HK-2 (cell line): ENCODE results near the gene TIAM1.
A peak's percentile ranks its signal among the peaks of the same experiment; 100 is the strongest.
"Not testable (repeated sequence)": the region's sequence is repeated elsewhere in the genome, so short reads cannot be mapped to it uniquely, and the experiment has no call there.

Source experiments
- DNase-seq: peaks from one replicate; pipeline ENCODE4 v3.0.0-alpha.2; 2018; ENCODE audit not compliant: unreplicated experiment

Gene TIAM1

DNA sequence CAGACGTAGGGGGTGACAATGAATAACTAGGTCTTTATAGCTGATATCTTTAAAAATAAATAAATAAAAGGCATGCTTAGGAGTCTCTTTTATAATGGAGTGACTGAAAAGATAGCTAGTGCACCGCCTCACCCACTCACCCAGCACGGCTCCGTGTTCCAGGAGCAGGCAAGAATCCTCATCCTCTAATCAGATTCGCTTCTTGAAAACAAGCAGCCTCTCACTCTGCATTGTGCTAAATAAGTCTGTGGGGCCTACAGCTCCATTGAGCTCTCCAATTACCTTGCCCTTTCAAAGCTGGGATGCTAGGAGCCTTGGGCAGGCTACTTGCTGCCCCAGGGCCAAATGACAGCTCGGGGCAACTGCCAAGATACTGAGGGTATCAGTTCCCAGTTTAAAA is 91.5 kb downstream of the TIAM1 start:
- DNase-seq: no peak

DNA sequence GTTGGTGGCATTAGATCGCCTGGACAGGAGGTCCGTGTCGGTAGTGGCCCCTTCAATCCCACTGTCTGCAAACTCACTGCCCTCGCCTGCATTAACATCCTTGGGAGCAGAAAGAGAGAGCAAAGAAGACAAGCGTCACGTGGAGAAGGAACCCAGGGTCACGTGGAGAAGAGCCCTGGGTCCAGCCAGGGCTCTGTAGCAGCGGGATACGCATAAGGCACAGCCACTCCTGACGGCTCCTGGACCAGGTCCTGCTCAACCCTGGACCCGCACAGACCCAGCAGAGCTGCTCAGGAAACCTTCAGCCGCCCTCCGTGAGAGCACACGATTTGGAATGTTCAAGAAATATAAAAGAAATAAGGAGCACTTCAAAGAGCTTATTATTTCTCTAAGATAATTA is 92.0 kb downstream of the TIAM1 start:
- DNase-seq: no peak

DNA sequence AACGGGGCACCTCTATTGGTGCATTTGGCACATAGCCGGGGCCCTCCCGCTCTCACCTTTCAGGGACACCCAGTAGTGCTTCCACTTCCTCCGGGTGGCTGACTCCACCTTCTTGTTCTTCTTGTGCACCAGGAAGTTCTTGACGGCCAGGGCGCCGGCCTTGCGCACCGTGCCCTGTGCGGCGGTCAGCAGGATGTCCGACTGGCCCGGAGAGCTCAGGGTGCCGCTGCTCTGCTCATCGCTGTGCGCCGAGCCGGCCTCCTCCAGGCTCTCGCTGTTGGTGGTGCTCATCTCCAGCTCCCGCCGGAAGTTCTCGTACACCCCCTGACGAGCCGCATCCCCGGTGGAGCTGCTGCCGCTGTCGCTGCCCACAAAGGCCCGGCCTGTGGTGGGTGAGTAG is 92.4 kb downstream of the TIAM1 start:
- DNase-seq: no peak

DNA sequence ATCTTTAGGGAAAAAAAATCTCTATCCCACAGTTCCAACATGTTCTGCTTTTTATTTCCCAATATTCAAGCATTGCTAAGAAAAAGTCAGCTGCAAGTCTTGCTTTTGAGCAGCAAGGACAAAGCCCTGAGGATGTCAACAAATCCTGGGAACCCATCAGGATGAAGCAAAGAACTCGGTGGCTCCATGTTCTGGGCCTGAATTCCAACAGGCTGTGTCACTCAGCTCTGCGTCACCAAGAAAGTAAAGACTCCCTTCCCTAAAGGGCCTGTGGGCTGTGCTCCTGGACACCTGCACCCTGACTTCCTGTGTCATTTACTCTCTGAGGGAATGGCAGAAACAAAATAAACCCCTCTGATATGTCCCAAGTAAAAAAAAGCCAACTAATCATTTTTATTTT is 95.5 kb downstream of the TIAM1 start:
- peak; percentile 4 for DNase-seq

GRCh38 chr21:31243611-31244010 is 100.5 kb downstream of the TIAM1 start:
- DNase-seq: no peak

DNA sequence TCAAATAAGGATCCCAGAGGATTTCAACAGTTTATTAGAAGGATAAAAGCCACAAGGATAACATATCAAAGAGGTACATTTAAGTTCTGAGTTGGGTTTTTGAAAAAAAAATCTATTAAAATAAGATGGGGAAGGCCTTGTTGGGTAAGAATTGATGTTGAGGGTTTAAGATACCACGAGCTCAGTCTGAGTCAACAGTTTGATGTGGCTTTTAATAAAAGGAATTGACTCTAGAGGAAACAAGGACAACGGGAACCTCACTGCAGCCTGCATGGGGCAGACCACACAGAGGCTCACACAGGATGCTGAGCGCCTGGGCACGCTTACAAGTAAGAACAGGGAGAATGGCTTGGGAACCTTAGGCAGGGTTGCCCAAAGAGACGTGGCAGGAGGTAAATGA is 107.5 kb downstream of the TIAM1 start:
- peak; percentile 6 for DNase-seq

GRCh38 chr21:31235671-31236450 is 108.2 kb downstream of the TIAM1 start:
- peak; percentile 42 for DNase-seq

DNA sequence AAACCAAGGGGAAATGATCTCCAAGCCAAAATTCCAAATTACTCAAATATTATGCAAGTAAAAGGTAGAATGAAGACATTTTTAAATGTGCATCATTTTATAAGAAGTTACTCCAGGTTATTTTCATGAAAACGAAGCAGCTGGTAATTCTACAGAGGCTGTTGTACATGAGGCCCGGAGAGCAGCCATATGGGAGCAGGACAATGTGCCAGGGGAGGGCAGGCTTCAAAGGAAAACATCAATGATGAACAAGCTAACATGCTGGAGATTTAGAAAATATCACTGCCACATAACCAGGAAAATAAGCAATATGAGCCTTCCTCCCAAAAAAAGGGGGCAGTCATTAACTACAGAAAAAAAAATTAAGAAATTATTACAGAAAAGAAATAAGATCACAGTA is 109.1 kb downstream of the TIAM1 start:
- no peak for DNase-seq

- no peak for DNase-seq
Observed at GRCh38 chr21:31233711-31234110, 110.3 kb downstream of the TIAM1 start.

- DNase-seq: no peak
Observed at GRCh38 chr21:31232344-31232743, 111.7 kb downstream of the TIAM1 start.

- no peak for DNase-seq
Observed at GRCh38 chr21:31230937-31231336, 113.1 kb downstream of the TIAM1 start.

GRCh38 chr21:31228723-31229122 is 115.3 kb downstream of the TIAM1 start:
- not testable (repeated sequence) for DNase-seq

GRCh38 chr21:31225713-31226112 is 118.3 kb downstream of the TIAM1 start:
- DNase-seq: no peak

- DNase-seq: no peak
Observed at GRCh38 chr21:31222142-31222541, 121.9 kb downstream of the TIAM1 start.

GRCh38 chr21:31221043-31221442 is 123.0 kb downstream of the TIAM1 start:
- DNase-seq: no peak

DNA sequence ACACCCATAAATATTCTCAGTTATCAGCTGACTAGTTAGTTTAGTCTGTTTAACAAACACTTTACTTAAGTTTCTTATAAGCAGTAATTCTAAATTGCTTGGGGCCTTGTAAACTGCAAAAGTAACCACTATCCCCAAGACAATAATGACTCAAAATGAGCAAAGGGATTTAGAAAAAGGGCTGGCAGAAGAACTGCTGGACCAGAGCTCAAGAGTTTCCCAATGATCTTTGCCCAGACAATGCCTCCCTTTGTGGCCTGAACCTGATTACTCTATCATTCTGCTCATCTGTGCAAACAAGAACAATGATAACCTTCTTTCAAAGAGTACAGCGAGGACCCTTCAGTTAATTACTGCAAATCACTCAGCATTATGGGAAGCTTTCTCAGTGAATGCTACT is 123.5 kb downstream of the TIAM1 start:
- DNase-seq: no peak

- DNase-seq: no peak
Observed at GRCh38 chr21:31218830-31219608, 125.0 kb downstream of the TIAM1 start.

DNA sequence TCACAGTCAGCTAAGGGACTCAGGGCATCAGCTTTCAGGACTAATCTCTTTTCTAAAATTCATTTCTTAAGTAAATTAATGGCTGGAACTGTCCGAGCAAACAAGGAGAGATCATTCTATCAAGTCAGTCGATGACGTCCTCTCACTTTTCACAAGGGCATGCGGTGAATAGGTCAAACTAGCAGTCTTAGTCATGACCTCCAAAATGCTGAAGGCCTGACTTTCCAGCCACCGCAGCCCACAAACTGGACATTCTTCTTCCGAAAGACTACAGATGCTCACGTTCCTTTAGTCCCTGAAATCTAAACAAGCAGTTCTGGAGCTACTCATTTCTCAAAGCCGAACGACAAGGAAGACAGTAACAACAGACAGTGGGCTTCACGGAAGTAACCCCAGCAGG is 127.9 kb downstream of the TIAM1 start:
- no peak for DNase-seq

GRCh38 chr21:31213787-31214186 is 130.3 kb downstream of the TIAM1 start:
- no peak for DNase-seq

GRCh38 chr21:31211836-31212235 is 132.2 kb downstream of the TIAM1 start:
- no peak for DNase-seq

DNA sequence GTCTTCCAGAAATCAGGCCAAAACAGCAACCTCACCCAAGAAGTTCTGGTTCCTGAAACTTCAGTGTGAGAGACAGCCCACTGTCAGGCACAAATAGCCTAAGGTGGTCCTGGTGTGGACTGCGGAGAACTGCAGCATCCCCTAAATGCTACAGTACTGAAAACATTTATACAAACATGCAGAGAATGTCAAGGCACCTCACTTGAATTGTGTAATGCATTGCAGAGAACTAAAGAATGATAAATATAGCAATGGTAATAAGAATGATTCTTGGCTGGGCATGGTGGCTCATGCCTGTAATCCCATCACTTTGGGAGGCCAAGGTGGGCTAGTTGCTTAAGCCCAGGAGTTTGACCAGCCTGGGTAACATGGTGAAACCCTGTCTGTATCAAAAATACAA is 138.6 kb downstream of the TIAM1 start:
- no peak for DNase-seq

DNA sequence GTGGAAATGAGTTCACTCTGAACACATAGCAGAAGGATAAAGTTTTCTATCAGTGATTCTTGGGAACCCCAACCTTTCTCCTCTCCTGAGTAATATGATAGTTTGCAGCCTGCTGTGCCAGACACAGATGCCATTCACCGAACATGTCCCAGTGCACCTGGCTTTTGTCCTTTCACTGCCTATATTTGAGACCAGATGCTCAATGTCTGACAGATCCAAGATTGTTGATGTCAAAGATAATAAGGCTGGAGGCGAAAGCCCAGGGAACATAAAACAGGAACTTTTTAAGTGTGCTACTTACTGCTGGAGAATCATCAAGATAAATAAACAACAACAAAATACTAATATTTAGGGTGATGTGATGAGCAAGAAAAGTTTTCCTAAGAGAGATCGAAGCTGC is 139.3 kb downstream of the TIAM1 start:
- DNase-seq: no peak

GRCh38 chr21:31203431-31204054 is 140.5 kb downstream of the TIAM1 start:
- DNase-seq: no peak
